ENCODE data around the gene FBXL7. TPM values are rescaled to one million over a fixed set of nuclear protein-coding genes. Genes with fewer than 3 reads are reported as not detected.

Gene FBXL7
- total RNA-seq, 2 experiments from 2014 or later = not detected

DNA sequence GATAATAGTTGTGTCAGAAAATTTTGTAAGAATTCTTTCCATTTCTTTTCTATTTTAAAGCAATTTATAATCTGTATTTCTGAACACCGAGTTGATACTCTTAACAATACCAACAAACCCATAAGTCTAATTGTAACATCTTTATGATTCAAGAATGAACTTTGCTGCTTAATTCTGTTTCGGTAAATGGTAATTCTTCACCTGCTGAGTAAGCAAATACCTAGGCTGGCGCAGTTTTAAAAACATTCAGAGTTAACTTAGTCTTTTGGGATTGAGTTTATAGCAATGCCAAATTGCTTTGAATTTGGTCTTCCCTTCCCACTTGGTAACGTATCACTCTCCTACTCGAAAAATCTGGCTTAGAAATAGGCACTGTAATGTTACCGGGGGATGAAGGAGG lies 456.6 kb downstream of the FBXL7 start:
- Mint-ChIP-seq H3K27ac (no peak overlapping the region), H3K9me3 (no peaks in the 10 kb centered on the region), H3K4me1 (ENCODE audit: low read depth) (no peaks in the 10 kb centered on the region), H3K27me3 (ENCODE audit: low read depth) (no peaks in the 10 kb centered on the region), H3K36me3 (ENCODE audit: low read depth) (no peaks in the 10 kb centered on the region), H3K4me3 (no peak overlapping the region)
- CTCF ChIA-PET = no interaction called here
- intact Hi-C loops (cut with micrococcal nuclease) = no loop called here
- DNase-seq = no peak

DNA sequence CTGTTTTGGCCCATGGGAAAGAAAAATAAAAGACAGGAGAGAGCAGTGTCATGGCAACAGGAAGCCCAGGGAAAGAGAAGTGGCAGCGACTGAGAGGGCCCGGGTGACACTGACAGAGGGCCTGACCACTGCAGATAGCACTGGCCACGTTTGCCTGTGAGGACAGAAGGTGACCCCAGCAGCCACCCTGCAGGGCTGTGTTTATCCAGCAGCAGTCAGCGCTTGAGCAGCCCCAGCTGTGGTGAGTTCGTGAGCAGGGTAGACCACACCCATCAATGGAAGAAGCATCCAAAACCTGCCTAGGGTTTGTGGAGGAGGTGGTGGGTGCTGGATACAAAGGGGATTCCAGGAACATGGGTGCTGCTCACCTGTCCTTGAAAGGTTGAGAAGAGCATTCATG lies 457.1 kb downstream of the FBXL7 start:
- no peak overlapping the region for H3K27ac Mint-ChIP-seq

DNA sequence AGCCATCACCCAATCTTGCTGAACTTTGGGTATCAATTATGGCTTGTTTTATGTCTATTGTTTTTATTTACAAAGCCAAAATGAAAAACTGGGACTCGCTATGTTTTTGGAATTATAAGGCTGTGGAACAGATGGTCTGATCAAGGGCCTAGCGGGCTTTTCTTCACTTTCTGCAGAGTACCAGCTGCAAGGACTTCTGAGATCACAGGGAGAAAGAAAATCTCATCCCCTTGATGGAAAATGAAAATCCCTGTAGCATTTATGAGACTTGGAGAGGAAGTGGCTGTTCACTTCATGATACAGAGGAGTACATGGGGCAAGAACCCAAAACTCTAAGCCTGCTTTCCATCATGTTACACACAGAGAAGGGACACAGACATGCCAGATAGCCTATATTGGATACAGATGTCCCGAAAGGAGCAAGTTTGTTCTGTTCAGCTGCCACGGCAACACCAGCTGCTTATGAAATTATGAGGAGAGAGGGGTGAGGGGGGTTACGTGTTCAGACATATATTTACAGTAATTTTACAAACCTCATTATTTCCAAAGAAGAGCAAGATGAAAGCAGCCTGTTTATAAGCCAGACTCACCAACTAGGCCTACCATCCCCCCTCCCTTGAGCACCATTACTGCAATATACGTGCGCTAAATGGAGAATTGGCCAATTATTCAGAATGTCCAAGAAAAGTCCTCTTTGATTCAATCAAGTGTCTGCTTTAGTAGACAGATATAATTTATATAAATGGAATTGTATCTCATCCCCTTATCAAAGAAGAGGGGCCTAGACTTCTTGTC lies 459.6 kb downstream of the FBXL7 start:
- H3K4me1 Mint-ChIP-seq (ENCODE audit: low read depth) = no peaks in the 10 kb centered on the region
- no peak overlapping the region for H3K4me3 Mint-ChIP-seq
- no peak overlapping the region for H3K27ac Mint-ChIP-seq
- H3K36me3 Mint-ChIP-seq (ENCODE audit: low read depth) = no peaks in the 10 kb centered on the region
- no peaks in the 10 kb centered on the region for H3K9me3 Mint-ChIP-seq
- CTCF ChIA-PET = no interaction called here
- no peak for DNase-seq
- H3K27me3 Mint-ChIP-seq (ENCODE audit: low read depth) = no peaks in the 10 kb centered on the region
- intact Hi-C loops (cut with micrococcal nuclease) = no loop called here

More for the DNA sequence above, 457.1 kb downstream of the FBXL7 start:
- Mint-ChIP-seq H3K36me3 (ENCODE audit: low read depth) (no peaks in the 10 kb centered on the region), H3K4me3 (no peak overlapping the region), H3K4me1 (ENCODE audit: low read depth) (no peaks in the 10 kb centered on the region), H3K27me3 (ENCODE audit: low read depth) (no peaks in the 10 kb centered on the region), H3K9me3 (no peaks in the 10 kb centered on the region)
- no peak for DNase-seq
- CTCF ChIA-PET = no interaction called here
- intact Hi-C loops (cut with micrococcal nuclease) = no loop called here

DNA sequence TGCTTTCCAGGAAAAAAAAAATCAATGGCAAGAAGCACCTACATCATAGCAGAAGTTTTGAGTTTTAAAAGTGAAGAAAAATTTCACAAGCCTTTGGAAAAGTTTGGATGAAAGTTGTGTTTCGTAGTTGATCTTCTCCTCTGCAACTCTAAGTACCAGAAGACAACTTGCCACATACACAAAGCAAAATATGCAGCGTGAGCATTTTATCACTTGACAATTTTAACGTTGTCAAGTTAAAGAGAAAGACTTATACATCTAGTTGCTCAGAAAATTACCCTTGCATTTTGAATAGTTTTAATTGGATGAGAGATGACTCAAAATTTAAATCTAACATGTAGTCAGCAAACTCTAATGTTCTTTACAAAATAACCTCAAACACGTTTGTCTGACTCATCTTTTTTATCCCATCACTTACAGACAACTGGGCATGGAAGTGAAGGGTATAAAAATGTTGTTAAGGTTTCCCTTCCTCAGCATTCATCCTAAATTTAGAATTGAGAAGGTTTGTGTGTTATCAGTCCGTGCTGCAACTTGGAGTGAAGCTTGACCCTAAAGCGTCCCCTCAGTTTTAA lies 466.2 kb downstream of the FBXL7 start:
- Mint-ChIP-seq H3K4me1 (ENCODE audit: low read depth) (no peaks in the 10 kb centered on the region), H3K4me3 (no peak overlapping the region), H3K9me3 (no peaks in the 10 kb centered on the region), H3K27me3 (ENCODE audit: low read depth) (no peaks in the 10 kb centered on the region), H3K27ac (no peak overlapping the region), H3K36me3 (ENCODE audit: low read depth) (no peaks in the 10 kb centered on the region)
- intact Hi-C loops (cut with micrococcal nuclease) = no loop called here
- DNase-seq = no peak
- CTCF ChIA-PET = no interaction called here

DNA sequence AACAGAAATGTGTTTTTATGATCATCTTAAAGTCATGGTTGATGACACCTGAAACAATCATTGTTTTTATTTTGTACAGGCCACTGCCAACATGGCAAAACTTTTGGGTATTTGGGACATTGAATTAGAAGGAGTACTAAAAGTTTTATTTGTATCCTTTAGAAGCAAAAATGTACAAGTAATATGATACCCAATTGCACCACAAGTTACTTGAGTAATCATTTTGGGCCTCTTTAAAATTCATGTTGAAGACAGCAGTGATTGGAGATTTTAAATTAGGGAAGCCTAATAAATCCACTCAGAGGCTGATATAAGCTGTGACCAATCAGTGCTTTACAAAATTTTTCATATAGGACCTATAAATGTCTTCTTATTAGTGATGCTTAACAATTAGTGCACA lies 466.7 kb downstream of the FBXL7 start:
- no peaks in the 10 kb centered on the region for H3K36me3 Mint-ChIP-seq (ENCODE audit: low read depth)
- H3K4me1 Mint-ChIP-seq (ENCODE audit: low read depth) = no peaks in the 10 kb centered on the region
- H3K27ac Mint-ChIP-seq = no peak overlapping the region
- H3K4me3 Mint-ChIP-seq = no peak overlapping the region
- peaks cover 2% of the 10 kb centered on the region for H3K27me3 Mint-ChIP-seq (ENCODE audit: low read depth)
- no peaks in the 10 kb centered on the region for H3K9me3 Mint-ChIP-seq
- CTCF ChIA-PET = no interaction called here
- intact Hi-C loops (cut with micrococcal nuclease) = no loop called here
- DNase-seq = no peak

DNA sequence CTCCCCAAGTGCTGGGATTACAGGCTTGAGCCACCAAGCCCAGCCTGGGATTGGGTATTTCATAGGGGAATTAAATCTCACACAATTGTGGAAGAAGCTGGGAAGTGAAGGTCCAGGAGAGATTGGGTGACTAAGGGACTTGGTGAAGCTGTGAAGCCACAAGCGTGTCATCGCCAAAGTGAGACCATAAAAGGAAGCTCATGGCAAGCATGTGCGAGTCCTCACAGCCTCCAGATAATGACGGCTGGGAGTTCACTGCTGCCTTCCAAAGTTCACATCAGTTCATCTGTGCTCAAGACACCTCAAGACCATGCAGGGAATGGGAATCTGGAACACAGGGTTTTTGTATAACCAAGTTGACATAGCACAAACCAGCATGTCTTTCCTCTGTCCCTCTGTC lies 469.0 kb downstream of the FBXL7 start:
- CTCF ChIA-PET = no interaction called here
- H3K4me1 Mint-ChIP-seq (ENCODE audit: low read depth) = no peaks in the 10 kb centered on the region
- peaks cover 2% of the 10 kb centered on the region for H3K27me3 Mint-ChIP-seq (ENCODE audit: low read depth)
- H3K36me3 Mint-ChIP-seq (ENCODE audit: low read depth) = no peaks in the 10 kb centered on the region
- H3K9me3 Mint-ChIP-seq = no peaks in the 10 kb centered on the region
- H3K27ac Mint-ChIP-seq = no peak overlapping the region
- no peak for DNase-seq
- H3K4me3 Mint-ChIP-seq = no peak overlapping the region
- intact Hi-C loops (cut with micrococcal nuclease) = no loop called here

DNA sequence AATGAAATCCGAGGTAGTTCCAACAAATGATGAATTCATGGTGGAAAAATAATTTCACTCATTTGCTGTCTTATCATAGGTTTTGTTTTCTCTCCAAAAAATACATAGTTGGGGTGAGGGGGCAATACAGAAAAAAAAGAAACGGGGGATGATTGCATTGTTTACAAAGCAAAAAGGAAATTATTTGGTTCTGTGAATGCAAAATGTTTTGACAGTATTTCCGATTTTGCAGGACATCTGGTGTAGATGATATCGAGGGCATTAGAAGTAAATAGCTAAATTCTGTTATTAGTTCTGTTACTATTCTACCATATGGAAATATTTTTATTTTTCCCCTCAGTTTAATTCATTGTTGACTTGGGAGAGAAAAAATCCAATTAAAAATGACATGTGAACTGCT lies 477.9 kb downstream of the FBXL7 start:
- Mint-ChIP-seq H3K9me3 (peaks cover 5% of the 10 kb centered on the region), H3K27me3 (ENCODE audit: low read depth) (no peaks in the 10 kb centered on the region), H3K4me1 (ENCODE audit: low read depth) (no peaks in the 10 kb centered on the region), H3K4me3 (no peak overlapping the region), H3K27ac (no peak overlapping the region), H3K36me3 (ENCODE audit: low read depth) (no peaks in the 10 kb centered on the region)
- DNase-seq = no peak
- CTCF ChIA-PET = no interaction called here
- intact Hi-C loops (cut with micrococcal nuclease) = no loop called here

DNA sequence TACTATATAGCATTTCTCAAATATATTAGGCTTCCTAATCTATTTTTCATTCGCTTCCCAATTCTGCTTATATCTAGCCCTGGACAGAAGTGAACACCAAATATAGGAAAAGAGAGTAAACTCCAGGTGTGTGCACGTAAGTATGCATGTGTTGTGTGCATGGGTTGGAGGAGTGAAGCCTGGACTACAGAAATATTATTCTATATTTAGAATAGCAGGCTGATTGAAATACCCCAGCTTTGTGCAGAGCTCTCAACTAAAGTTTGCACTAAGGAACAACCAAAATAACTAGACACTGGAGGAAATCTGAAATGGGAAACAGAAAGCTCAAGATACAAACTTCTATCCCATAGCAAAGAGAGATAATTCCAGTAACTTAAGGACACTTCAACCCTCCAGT lies 480.9 kb downstream of the FBXL7 start:
- no peaks in the 10 kb centered on the region for H3K36me3 Mint-ChIP-seq (ENCODE audit: low read depth)
- no peak for DNase-seq
- no peak overlapping the region for H3K4me3 Mint-ChIP-seq
- intact Hi-C loops (cut with micrococcal nuclease) = no loop called here
- no peaks in the 10 kb centered on the region for H3K4me1 Mint-ChIP-seq (ENCODE audit: low read depth)
- CTCF ChIA-PET = no interaction called here
- H3K9me3 Mint-ChIP-seq = peaks cover 3% of the 10 kb centered on the region
- H3K27ac Mint-ChIP-seq = no peak overlapping the region
- no peaks in the 10 kb centered on the region for H3K27me3 Mint-ChIP-seq (ENCODE audit: low read depth)

DNA sequence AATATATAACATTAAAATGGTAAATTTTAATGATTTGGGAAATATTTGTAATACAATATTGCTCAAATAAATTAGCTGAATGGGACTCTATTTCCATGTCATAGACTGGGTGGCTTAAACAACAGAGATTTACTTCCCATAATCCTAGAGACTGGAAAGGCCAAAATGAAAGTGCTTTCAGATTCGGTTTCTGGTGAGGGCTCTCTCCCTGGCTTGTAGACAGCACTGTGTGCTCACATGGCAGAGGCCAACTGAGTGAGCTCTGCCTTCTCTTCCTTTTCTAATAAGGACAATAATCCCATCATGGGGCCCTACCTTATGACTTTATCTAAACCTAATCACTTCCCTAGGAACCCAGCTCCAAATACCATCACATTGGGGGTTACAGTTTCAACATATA lies 483.4 kb downstream of the FBXL7 start:
- no peak overlapping the region for H3K27ac Mint-ChIP-seq
- H3K9me3 Mint-ChIP-seq = no peaks in the 10 kb centered on the region
- CTCF ChIA-PET = no interaction called here
- H3K27me3 Mint-ChIP-seq (ENCODE audit: low read depth) = no peaks in the 10 kb centered on the region
- H3K4me1 Mint-ChIP-seq (ENCODE audit: low read depth) = no peaks in the 10 kb centered on the region
- no peak for DNase-seq
- intact Hi-C loops (cut with micrococcal nuclease) = no loop called here
- no peaks in the 10 kb centered on the region for H3K36me3 Mint-ChIP-seq (ENCODE audit: low read depth)
- H3K4me3 Mint-ChIP-seq = no peak overlapping the region

Small RNA genes within 50 kb of the gene (microRNA-seq; reads per million reads assigned to microRNA genes)
- not detected for gene MIR887 (ENCODE audit: borderline microRNAs expressed, borderline replicate concordance)
